OCI-LY7 (cell line): Measurements from ENCODE around the gene MYLK4. TPM values are rescaled to one million over a fixed set of nuclear protein-coding genes. Genes with fewer than 3 reads are reported as not detected.
A peak's percentile ranks its signal among the peaks of the same experiment; 100 is the strongest.

Experiments used
- BruUV-seq: library from RNA; stranded (reverse); fragments of 400-500 nt; replicated peaks from 2 replicates; lab custom pipeline; 2021; lab: Mats Ljungman, UMichigan
- CTCF ChIA-PET: fragments of 300-600 bp; sonication (Branson Sonifier 250); formaldehyde crosslinking; loops from one replicate; lab custom pipeline; 2022; ENCODE audit warnings: antibody characterized with exemption; ENCODE audit not compliant: unreplicated experiment; lab: Charles Lee
- POLR2A ChIA-PET: fragments of 300-600 bp; sonication (Branson Sonifier 250); formaldehyde crosslinking; loops from one replicate; lab custom pipeline; 2022; ENCODE audit warnings: antibody characterized with exemption; lab: Charles Lee
- DNase-seq: peaks from one replicate; pipeline ENCODE4 v3.0.0-alpha.2; 2015; ENCODE audit warnings: low spot score
- H2AFZ ChIP-seq: fragments of 200-600 bp; sonication (generic), shearing (Covaris generic); 2 replicates; pipeline ENCODE4 v1.6.1; 2014; ENCODE audit warnings: mild to moderate bottlenecking, antibody characterized with exemption, low read length, moderate library complexity
- H3K27ac ChIP-seq: fragments of 200-600 bp; sonication (generic); 2 replicates; pipeline ENCODE4 v1.5.1; 2014; ENCODE audit warnings: mixed run types, low read depth, mild to moderate bottlenecking, moderate library complexity, low read length, inconsistent platforms; ENCODE audit not compliant: poor library complexity, severe bottlenecking
- H3K36me3 ChIP-seq: fragments of 200-600 bp; sonication (generic); 2 replicates; pipeline ENCODE4 v1.6.1; 2014; ENCODE audit warnings: mild to moderate bottlenecking, antibody characterized with exemption, low read length, moderate library complexity, mixed read lengths; ENCODE audit not compliant: insufficient read depth
- H3K4me1 ChIP-seq: fragments of 200-600 bp; sonication (generic); 2 replicates; pipeline ENCODE4 v1.5.1; 2014; ENCODE audit warnings: mild to moderate bottlenecking, low read length; ENCODE audit not compliant: insufficient read depth, poor library complexity, severe bottlenecking
- H3K4me2 ChIP-seq: fragments of 200-600 bp; sonication (generic); 2 replicates; pipeline ENCODE4 v1.6.1; 2014; ENCODE audit warnings: mild to moderate bottlenecking, low read length
- H3K4me3 ChIP-seq: fragments of 200-600 bp; sonication (generic); 2 replicates; pipeline ENCODE4 v1.5.1; 2014; ENCODE audit warnings: mild to moderate bottlenecking, low read depth, low read length; ENCODE audit not compliant: poor library complexity, severe bottlenecking
- H3K79me2 ChIP-seq: fragments of 200-600 bp; sonication (generic); 2 replicates; pipeline ENCODE4 v1.6.1; 2016; ENCODE audit warnings: low read depth, mild to moderate bottlenecking, low read length, moderate library complexity, mixed read lengths; ENCODE audit not compliant: insufficient read depth
- H3K9me2 ChIP-seq: fragments of 200-600 bp; sonication (generic); 2 replicates; pipeline ENCODE4 v1.6.1; 2016; ENCODE audit warnings: mild to moderate bottlenecking, low read length, mixed read lengths; ENCODE audit not compliant: insufficient read depth
- H3K9me3 ChIP-seq: fragments of 200-600 bp; sonication (generic); 2 replicates; pipeline ENCODE4 v1.6.1; 2014; ENCODE audit warnings: mild to moderate bottlenecking, mixed run types, low read length, mixed read lengths
- H4K20me1 ChIP-seq: fragments of 200-600 bp; sonication (generic); 2 replicates; pipeline ENCODE4 v1.6.1; 2014; ENCODE audit warnings: mild to moderate bottlenecking, antibody characterized with exemption, low read length, moderate library complexity, mixed read lengths; ENCODE audit not compliant: insufficient read depth
- EZH2phosphoT487 ChIP-seq: fragments of 200-600 bp; sonication (generic); IDR thresholded peaks from 2 replicates; pipeline ENCODE4 v1.6.1; 2018; ENCODE audit warnings: low read depth, borderline replicate concordance, mild to moderate bottlenecking, mixed run types, antibody characterized with exemption, low read length, moderate library complexity, mixed read lengths
- intact Hi-C: fragments of 100-400 bp; cut with micrococcal nuclease; formaldehyde crosslinking; loops from one replicate; pipeline ENCODE4 v1.10.0; 2022; ENCODE audit not compliant: unreplicated experiment
- total RNA-seq, 2 experiments: library from RNA; depleted of rRNA in 1 of 2; stranded (reverse); fragments of >200 nt in 1 of 2; shearing (Covaris generic) in 1 of 2; gene quantifications; 2 replicates each; pipeline ENCODE4 v1.2.3, GENCODE V29; 2014 to 2022
- TF ChIP-seq, protein P1 (sequence below): fragments of 200-600 bp; sonication (generic); conservative IDR thresholded peaks from 2 replicates; pipeline ENCODE4 v1.5.1; 2014; ENCODE audit warnings: mild to moderate bottlenecking, antibody characterized with exemption, low read length, moderate library complexity, mixed read lengths

Gene MYLK4
- total RNA-seq, 2 experiments from 2014 or later, result 0.16 to 0.36 TPM

GRCh38 chr6:2751871-2752270 lies 1.1 kb upstream of the MYLK4 start:
- H3K36me3 ChIP-seq, result no peaks in the 10 kb centered on the region
- BruUV-seq, result no TSS peak
- intact Hi-C loops, result loop anchor here (2.0 kb wide), 1 partner anchor 13 kb away; no protein-coding TSS in a partner anchor
- no peaks in the 10 kb centered on the region for H3K9me3 ChIP-seq
- ChIA-PET POLR2A (interaction anchor here (1.0 to 2.4 kb wide), 2 partner anchors 9 to 17 kb away, joined by 4 to 11 read pairs; no protein-coding TSS in a partner anchor), CTCF (no interaction called here)
- no peaks in the 10 kb centered on the region for H3K9me2 ChIP-seq
- no peaks in the 10 kb centered on the region for H3K79me2 ChIP-seq
- H3K27ac ChIP-seq, result no peak overlapping the region
- no peak overlapping the region for H2AFZ ChIP-seq
- no peak overlapping the region for H3K4me2 ChIP-seq
- H3K4me3 ChIP-seq, result no peak overlapping the region
- H4K20me1 ChIP-seq, result no peaks in the 10 kb centered on the region
- TF ChIP-seq, protein P1, sequence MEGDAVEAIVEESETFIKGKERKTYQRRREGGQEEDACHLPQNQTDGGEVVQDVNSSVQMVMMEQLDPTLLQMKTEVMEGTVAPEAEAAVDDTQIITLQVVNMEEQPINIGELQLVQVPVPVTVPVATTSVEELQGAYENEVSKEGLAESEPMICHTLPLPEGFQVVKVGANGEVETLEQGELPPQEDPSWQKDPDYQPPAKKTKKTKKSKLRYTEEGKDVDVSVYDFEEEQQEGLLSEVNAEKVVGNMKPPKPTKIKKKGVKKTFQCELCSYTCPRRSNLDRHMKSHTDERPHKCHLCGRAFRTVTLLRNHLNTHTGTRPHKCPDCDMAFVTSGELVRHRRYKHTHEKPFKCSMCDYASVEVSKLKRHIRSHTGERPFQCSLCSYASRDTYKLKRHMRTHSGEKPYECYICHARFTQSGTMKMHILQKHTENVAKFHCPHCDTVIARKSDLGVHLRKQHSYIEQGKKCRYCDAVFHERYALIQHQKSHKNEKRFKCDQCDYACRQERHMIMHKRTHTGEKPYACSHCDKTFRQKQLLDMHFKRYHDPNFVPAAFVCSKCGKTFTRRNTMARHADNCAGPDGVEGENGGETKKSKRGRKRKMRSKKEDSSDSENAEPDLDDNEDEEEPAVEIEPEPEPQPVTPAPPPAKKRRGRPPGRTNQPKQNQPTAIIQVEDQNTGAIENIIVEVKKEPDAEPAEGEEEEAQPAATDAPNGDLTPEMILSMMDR, result no peak
- TF ChIP-seq EZH2phosphoT487, result no peak
- H3K4me1 ChIP-seq, result peaks cover 3% of the 10 kb centered on the region
- DNase-seq, result no peak

GRCh38 chr6:2749969-2750600 lies 637 bp downstream of the MYLK4 start:
- H3K4me1 ChIP-seq, result peaks cover 3% of the 10 kb centered on the region
- CTCF ChIA-PET, result interaction anchor here (1.0 to 1.7 kb wide), 4 partner anchors 8 to 205 kb away, joined by 3 to 5 read pairs (median 4); no protein-coding TSS in a partner anchor
- H4K20me1 ChIP-seq, result no peaks in the 10 kb centered on the region
- no peaks in the 10 kb centered on the region for H3K79me2 ChIP-seq
- peak; percentile 73 for DNase-seq
- no peak overlapping the region for H3K27ac ChIP-seq
- no peak; the same call in 1 of the 2 replicates for TF ChIP-seq EZH2phosphoT487
- TF ChIP-seq, protein P1, result peak; percentile 99
- no TSS peak for BruUV-seq
- H3K4me2 ChIP-seq, result peak overlapping the region; percentile 33; the same call in 1 of the 2 replicates
- H3K9me3 ChIP-seq, result no peaks in the 10 kb centered on the region
- POLR2A ChIA-PET, result interaction anchor here (0.6 to 2.4 kb wide), 7 partner anchors 8 to 325 kb away, joined by 3 to 11 read pairs (median 5); no protein-coding TSS in a partner anchor
- no peaks in the 10 kb centered on the region for H3K9me2 ChIP-seq
- no peaks in the 10 kb centered on the region for H3K36me3 ChIP-seq
- peak overlapping the region; percentile 51; the same call in 1 of the 2 replicates for H2AFZ ChIP-seq
- no peak overlapping the region for H3K4me3 ChIP-seq
- intact Hi-C loops, result no loop called here

- peaks cover 3% of the 10 kb centered on the region for H3K4me1 ChIP-seq
- no peak for DNase-seq
- CTCF ChIA-PET, result no interaction called here
- H3K9me2 ChIP-seq, result no peaks in the 10 kb centered on the region
- no peaks in the 10 kb centered on the region for H3K36me3 ChIP-seq
- H4K20me1 ChIP-seq, result no peaks in the 10 kb centered on the region
- H3K4me2 ChIP-seq, result no peak overlapping the region
- no peaks in the 10 kb centered on the region for H3K9me3 ChIP-seq
- no peak for TF ChIP-seq EZH2phosphoT487
- TF ChIP-seq, protein P1, result no peak
- H3K4me3 ChIP-seq, result no peak overlapping the region
- H3K79me2 ChIP-seq, result no peaks in the 10 kb centered on the region
- intact Hi-C loops, result no loop called here
- no peak overlapping the region for H3K27ac ChIP-seq
- POLR2A ChIA-PET, result no interaction called here
- no TSS peak for BruUV-seq
- no peak overlapping the region for H2AFZ ChIP-seq
These were observed 2.5 kb downstream of the MYLK4 start for GRCh38 chr6:2748183-2748582.
